Tibial artery (tissue), 4 donors: ENCODE results near the gene ACTN4.
"Not testable (repeated sequence)": the region's sequence is repeated elsewhere in the genome, so short reads cannot be mapped to it uniquely, and the experiment has no call there.

Experiments
- DNase-seq, 2 donors: peaks; one replicate each; pipeline ENCODE4 v3.0.0-alpha.2; 2019
- H3K27ac ChIP-seq, 2 donors: fragments of 200-600 bp; sonication (generic) in 1 of 2; 1 replicate in 1 of 2; 2 replicates in 1 of 2; pipeline ENCODE4 v1.5.1; 2018 to 2019; ENCODE audit warnings: mild to moderate bottlenecking in 1 of 2
- H3K27me3 ChIP-seq, 2 donors: fragments of 200-600 bp; sonication (generic) in 1 of 2; one replicate each; pipeline versions ENCODE4 v1.5.1 to v1.6.0; 2016 to 2019
- H3K36me3 ChIP-seq, 3 donors: fragments of 200-600 bp; sonication (generic) in 2 of 3; one replicate each; pipeline ENCODE4 v1.5.1; 2016 to 2019; ENCODE audit warnings: mild to moderate bottlenecking in 2 of 3
- H3K4me1 ChIP-seq, 4 donors: fragments of 200-600 bp; sonication (generic) in 2 of 4; 1 replicate in 3 of 4; 2 replicates in 1 of 4; pipeline ENCODE4 v1.5.1; 2016 to 2019
- H3K4me3 ChIP-seq, 2 donors: fragments of 200-600 bp; sonication (generic) in 1 of 2; 1 replicate in 1 of 2; 2 replicates in 1 of 2; pipeline ENCODE4 v1.5.1; 2018 to 2019; ENCODE audit warnings: mild to moderate bottlenecking in 2 of 2
- H3K9me3 ChIP-seq, 3 donors: fragments of 200-600 bp; sonication (generic) in 1 of 3; one replicate each; pipeline ENCODE4 v1.5.1; 2016 to 2019
- intact Hi-C: fragments of 100-400 bp; cut with DNase I; formaldehyde crosslinking; loops from one replicate; pipeline ENCODE4 v1.15.0; 2023; ENCODE audit warnings: low total_unique reads
- TF ChIP-seq, protein P1 (sequence below), 2 experiments: fragments of 200-600 bp in 1 of 2; fragments of 450-650 bp in 1 of 2; IDR thresholded peaks; one replicate each; pipeline ENCODE4 v1.5.1; 2017 to 2019; ENCODE audit warnings: antibody characterized with exemption in 2 of 2, mild to moderate bottlenecking in 1 of 2, moderate library complexity in 1 of 2

Gene ACTN4

DNA sequence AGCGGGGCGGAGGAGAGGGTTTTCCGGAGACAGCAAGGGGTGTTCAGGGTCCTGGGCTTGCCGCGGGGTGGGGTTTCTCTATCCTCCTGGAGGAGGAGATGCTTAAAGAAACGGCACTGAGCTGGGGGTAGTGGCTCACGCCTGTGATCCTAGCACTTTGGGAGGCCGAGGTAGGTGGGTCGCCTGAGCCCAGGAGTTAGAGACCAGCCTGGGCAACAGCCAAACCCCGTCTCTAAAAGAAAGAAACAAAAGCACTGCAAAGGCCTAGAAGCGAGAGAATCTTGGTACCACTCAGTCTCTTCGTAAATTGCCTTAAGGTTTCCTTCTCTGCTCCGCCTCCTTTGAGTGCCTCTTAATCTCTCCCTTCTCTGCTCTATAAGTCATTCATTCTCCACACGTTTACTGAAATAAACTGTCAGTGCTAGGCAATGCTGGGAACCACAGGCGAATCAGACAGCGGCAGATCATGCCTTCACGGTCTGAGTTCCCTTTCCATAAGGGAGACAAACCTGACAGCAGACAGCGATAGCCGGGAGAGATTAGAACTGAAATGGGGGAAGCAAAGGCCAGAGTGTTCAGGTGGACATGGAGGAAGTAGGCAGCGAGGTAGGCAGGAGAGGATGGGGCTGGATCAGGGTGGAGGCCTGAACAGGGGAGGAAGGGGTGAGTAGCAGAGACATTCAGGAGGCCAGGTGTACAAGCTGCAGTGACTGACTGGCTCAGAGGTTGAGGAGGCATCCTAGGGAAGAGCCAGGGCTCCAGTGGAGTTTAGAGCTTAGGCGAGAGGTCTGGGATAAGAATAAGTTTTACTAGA is 27.9 kb upstream of the ACTN4 start:
- Histone ChIP-seq H3K27me3 (no peaks in the 10 kb centered on the region), H3K27ac (peak overlapping the region; percentile 80 to 83), H3K4me1 (peaks cover 0 to 25% (median 19%) of the 10 kb centered on the region in 4 donors), H3K4me3 (peak overlapping the region; percentile 90 to 98), H3K9me3 (no peaks in the 10 kb centered on the region), H3K36me3 (peaks cover 39 to 44% (median 39%) of the 10 kb centered on the region in 3 donors)
- DNase-seq, result no peak
- TF ChIP-seq, protein P1, sequence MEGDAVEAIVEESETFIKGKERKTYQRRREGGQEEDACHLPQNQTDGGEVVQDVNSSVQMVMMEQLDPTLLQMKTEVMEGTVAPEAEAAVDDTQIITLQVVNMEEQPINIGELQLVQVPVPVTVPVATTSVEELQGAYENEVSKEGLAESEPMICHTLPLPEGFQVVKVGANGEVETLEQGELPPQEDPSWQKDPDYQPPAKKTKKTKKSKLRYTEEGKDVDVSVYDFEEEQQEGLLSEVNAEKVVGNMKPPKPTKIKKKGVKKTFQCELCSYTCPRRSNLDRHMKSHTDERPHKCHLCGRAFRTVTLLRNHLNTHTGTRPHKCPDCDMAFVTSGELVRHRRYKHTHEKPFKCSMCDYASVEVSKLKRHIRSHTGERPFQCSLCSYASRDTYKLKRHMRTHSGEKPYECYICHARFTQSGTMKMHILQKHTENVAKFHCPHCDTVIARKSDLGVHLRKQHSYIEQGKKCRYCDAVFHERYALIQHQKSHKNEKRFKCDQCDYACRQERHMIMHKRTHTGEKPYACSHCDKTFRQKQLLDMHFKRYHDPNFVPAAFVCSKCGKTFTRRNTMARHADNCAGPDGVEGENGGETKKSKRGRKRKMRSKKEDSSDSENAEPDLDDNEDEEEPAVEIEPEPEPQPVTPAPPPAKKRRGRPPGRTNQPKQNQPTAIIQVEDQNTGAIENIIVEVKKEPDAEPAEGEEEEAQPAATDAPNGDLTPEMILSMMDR (IDR thresholded peaks at IDR 0.05), result no peak
- intact Hi-C loops, result loop anchor here (5.0 to 10.0 kb wide), 2 partner anchors 222 to 285 kb away; no protein-coding TSS in a partner anchor

DNA sequence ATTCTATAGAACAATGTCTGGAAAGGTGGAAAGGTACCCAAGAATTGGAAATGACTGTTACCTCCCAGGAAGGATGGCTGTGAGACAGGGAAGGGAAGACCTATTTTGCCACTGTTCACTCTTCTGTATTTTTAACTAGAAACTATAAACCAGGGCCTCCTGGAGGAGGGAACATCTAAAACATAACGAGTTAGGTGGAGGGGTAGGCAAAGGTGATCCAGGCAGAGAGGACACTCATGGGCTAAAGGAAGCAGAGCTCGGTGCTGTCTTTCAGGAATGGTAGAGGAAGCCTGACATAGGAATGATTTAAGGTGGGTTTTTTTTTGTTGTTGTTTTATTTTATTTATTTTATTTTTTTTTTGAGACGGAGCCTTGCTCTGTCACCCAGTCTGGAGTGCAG is 22.6 kb upstream of the ACTN4 start:
- TF ChIP-seq, protein P1 (IDR thresholded peaks at IDR 0.05), result no peak
- Histone ChIP-seq H3K9me3 (no peaks in the 10 kb centered on the region), H3K27me3 (no peaks in the 10 kb centered on the region), H3K4me3 (no peak overlapping the region), H3K27ac (no peak overlapping the region), H3K4me1 (peaks cover 0 to 9% (median 5%) of the 10 kb centered on the region in 4 donors), H3K36me3 (peaks cover 87 to 96% (median 87%) of the 10 kb centered on the region in 3 donors)
- intact Hi-C loops, result no loop called here
- DNase-seq, result no peak

DNA sequence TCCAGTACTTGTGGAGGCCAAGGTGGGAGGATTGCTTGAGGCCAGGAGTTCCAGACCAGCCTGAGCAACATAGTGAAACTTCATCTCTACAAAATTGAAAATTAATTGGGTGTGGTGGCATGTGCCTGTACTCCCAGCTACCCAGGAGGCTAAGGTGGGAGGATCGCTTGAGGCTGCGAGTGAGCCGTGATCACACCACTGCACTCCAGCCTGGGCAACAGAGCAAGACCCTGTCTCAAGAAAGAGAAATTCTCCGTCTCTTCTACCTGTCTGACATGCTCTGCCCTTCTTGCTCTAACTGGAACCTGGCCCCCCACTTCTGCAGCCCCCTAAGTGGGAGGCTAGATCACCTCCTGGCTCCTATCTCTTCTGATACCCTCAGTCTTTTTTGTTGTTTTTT is 21.0 kb upstream of the ACTN4 start:
- Histone ChIP-seq H3K36me3 (peaks cover 78 to 99% (median 87%) of the 10 kb centered on the region in 3 donors), H3K9me3 (no peaks in the 10 kb centered on the region), H3K4me3 (no peak overlapping the region), H3K27me3 (no peaks in the 10 kb centered on the region), H3K4me1 (no peaks in the 10 kb centered on the region), H3K27ac (no peak overlapping the region)
- TF ChIP-seq, protein P1 (IDR thresholded peaks at IDR 0.05), result no peak
- no peak for DNase-seq
- intact Hi-C loops, result no loop called here

- Histone ChIP-seq H3K4me3 (no peak overlapping the region), H3K9me3 (no peaks in the 10 kb centered on the region), H3K27ac (no peak overlapping the region), H3K4me1 (peaks cover 0 to 1% (median 0%) of the 10 kb centered on the region in 4 donors), H3K27me3 (no peaks in the 10 kb centered on the region), H3K36me3 (peaks cover 55 to 90% (median 81%) of the 10 kb centered on the region in 3 donors)
- TF ChIP-seq, protein P1 (IDR thresholded peaks at IDR 0.05), result no peak
- intact Hi-C loops, result no loop called here
- DNase-seq, result no peak
These were observed 17.9 kb upstream of the ACTN4 start for GRCh38 chr19:38629568-38629967.

DNA sequence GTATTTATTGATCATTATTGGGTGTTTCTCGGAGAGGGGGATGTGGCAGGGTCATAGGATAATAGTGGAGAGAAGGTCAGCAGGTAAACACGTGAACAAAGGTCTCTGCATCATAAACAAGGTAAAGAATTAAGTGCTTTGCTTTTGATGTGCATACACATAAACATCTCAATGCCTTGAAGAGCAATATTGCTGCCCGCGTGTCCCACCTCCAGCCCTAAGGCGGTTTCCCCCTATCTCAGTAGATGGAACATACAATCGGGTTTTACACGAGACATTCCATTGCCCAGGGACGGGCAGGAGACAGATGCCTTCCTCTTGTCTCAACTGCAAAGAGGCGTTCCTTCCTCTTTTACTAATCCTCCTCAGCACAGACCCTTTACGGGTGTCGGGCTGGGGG is 16.1 kb upstream of the ACTN4 start:
- not testable (repeated sequence) for H3K4me1 ChIP-seq, H3K27me3 ChIP-seq, H3K27ac ChIP-seq, DNase-seq, H3K4me3 ChIP-seq, H3K9me3 ChIP-seq
- intact Hi-C loops, result loop anchor here (5.0 kb wide), 1 partner anchor 229 kb away; the partner anchor contains the start of gene FAM98C
- H3K36me3 ChIP-seq, result peaks cover 37 to 87% (median 79%) of the 10 kb centered on the region in 3 donors

DNA sequence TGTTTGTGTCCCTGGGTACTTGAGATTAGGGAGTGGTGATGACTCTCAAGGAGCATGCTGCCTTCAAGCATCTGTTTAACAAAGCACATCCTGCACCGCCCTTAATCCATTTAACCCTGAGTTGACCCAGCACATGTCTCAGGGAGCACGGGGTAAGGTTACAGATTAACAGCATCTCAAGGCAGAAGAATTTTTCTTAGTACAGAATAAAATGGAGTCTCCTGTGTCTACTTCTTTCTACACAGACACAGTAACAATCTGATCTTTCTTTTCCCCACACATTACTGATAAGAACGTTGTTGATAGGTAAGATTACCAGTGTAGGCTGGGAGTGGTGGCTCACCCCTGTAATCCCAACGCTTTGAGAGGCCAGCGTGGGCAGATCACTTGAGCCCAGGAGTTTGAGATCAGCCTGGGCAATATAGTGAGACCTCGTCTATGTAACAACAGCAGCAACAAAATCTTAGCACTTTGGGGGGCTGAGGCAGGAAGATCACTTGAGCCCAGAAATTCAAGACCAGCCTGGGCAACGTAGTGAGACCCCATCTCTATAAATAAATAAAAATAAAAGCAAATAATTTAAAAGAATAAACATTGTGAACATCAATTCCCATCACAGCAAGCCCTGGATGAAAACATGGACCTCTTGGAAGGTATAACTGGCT is 15.5 kb upstream of the ACTN4 start:
- not testable (repeated sequence) for H3K4me3 ChIP-seq, H3K27ac ChIP-seq, H3K4me1 ChIP-seq, DNase-seq, H3K27me3 ChIP-seq, H3K9me3 ChIP-seq
- H3K36me3 ChIP-seq, result peaks cover 31 to 87% (median 77%) of the 10 kb centered on the region in 3 donors
- intact Hi-C loops, result loop anchor here (5.0 kb wide), 1 partner anchor 230 kb away; the partner anchor contains the start of gene FAM98C
